Heart right ventricle (tissue), 16 donors: ENCODE results near the gene NBEAL2. TPM values are rescaled to one million over a fixed set of nuclear protein-coding genes. Genes with fewer than 3 reads are reported as not detected.
"Not testable (repeated sequence)": the region's sequence is repeated elsewhere in the genome, so short reads cannot be mapped to it uniquely, and the experiment has no call there.

ENCODE experiments used
- ATAC-seq, 8 donors: fragments of 200-7000 bp; cut with Tn5 transposase; one replicate each; pipeline ENCODE4 v1.9.1; 2020; ENCODE audit warnings: mild to moderate bottlenecking in 8 of 8, moderate library complexity in 8 of 8, moderate number of reproducible peaks in 1 of 8
- DNase-seq, 2 donors: peaks; one replicate each; pipeline ENCODE4 v3.0.0-alpha.2; 2020
- H3K27ac ChIP-seq, 10 donors: fragments of 200-600 bp; sonication (generic) in 2 of 10; one replicate each; pipeline versions ENCODE4 v1.5.0 to v1.8.0; 2020 to 2022; ENCODE audit warnings: mild to moderate bottlenecking in 3 of 10
- H3K27me3 ChIP-seq, 7 donors: fragments of 200-600 bp; one replicate each; pipeline ENCODE4 v1.8.0; 2021 to 2022; ENCODE audit warnings: mild to moderate bottlenecking in 2 of 7
- H3K36me3 ChIP-seq, 9 donors: fragments of 200-600 bp; sonication (generic) in 1 of 9; one replicate each; pipeline versions ENCODE4 v1.5.0 to v1.8.0; 2020 to 2022; ENCODE audit warnings: mild to moderate bottlenecking in 2 of 9
- H3K4me1 ChIP-seq, 9 donors: fragments of 200-600 bp; sonication (generic) in 1 of 9; one replicate each; pipeline versions ENCODE4 v1.5.0 to v1.8.0; 2020 to 2022; ENCODE audit warnings: mild to moderate bottlenecking in 4 of 9
- H3K4me3 ChIP-seq, 10 donors: fragments of 200-600 bp; sonication (generic) in 2 of 10; one replicate each; pipeline versions ENCODE4 v1.5.0 to v1.8.0; 2020 to 2022; ENCODE audit warnings: mild to moderate bottlenecking in 7 of 10, moderate library complexity in 2 of 10
- H3K9me3 ChIP-seq, 11 donors: fragments of 200-600 bp in 10 of 11; sonication (generic) in 2 of 11; one replicate each; pipeline versions ENCODE4 v1.5.0 to v1.8.0; 2013 to 2022; ENCODE audit warnings: mild to moderate bottlenecking in 2 of 11, control low read depth in 1 of 11, moderate library complexity in 1 of 11
- WGBS, 2 donors: extraction: QIAGEN DNeasy Blood & Tissue Kit; methylation state at CpG; one replicate each; pipeline ENCODE4 v1.1.7; 2013; ENCODE audit warnings: inconsistent platforms in 1 of 2; 5-methylcytosine and 5-hydroxymethylcytosine counted together
- intact Hi-C, 10 donors: fragments of 100-400 bp; cut with DNase I; formaldehyde crosslinking; loops; one replicate each; pipeline versions ENCODE4 v1.11.1 to v1.14.2; 2022
- polyA plus RNA-seq, 2 donors: library from polyadenylated mRNA; stranded (reverse); fragments of 200-250 nt; gene quantifications; one replicate each; pipeline ENCODE4 v1.2.3, GENCODE V29; 2013
- total RNA-seq, 10 donors: library from RNA; stranded (reverse); fragmentation: NEBNext Ultra II Directional in 3 of 10; extraction: Animal tissue kit (Norgen Biotek cat#: 25700) in 3 of 10; gene quantifications; one replicate each; pipeline versions ENCODE4 v1.2.1 to v1.2.4, GENCODE V29; 2021 to 2023
- TF ChIP-seq, protein P1 (sequence below), 9 donors: fragments of 200-600 bp; sonication (generic) in 2 of 9; IDR thresholded peaks; one replicate each; pipeline versions ENCODE4 v1.5.0 to v1.8.0; 2021 to 2022; ENCODE audit warnings: antibody characterized with exemption in 9 of 9, mild to moderate bottlenecking in 5 of 9, moderate library complexity in 1 of 9
- donor health status: Arrhythmogenic right ventricular cardiomyopathy.
- donor health status: ischemic (EF 13 %, LVEDD 7.1; RV severe dilation, severe dysfunction).
- donor health status: healthy with polysubstance abuse.
- donor health status: DM: no; HTN: yes; CAD: no.
- donor health status: DM: no; HTN: no; CAD: no.
- donor health status: ischemic (EF 25% LVEDD 6.9; RV normal size, moderate dysfunction).
- donor health status: ischemic (EF 25% LVEDD 5.7; RV mildly dilated, moderate dysfunction).
- donor health status: healthy.
- donor health status: DM: yes; HTN: yes; CAD: no.
- donor health status: Ischemic cardiomyopathy.
- donor health status: ischemic (EF 35%, LVEDD 5.7; RV mildly dilated, moderate dysfunction).
- donor health status: nonischemic (EF 11% LVEDD 7.7; RV severe dilation, severe dysfunction).
- donor health status: DM: yes; HTN: yes; CAD: no.
- donor health status: PGD.
- donor health status: ischemic (EF 29% LVEDD 5.4; RV normal size, mild dysfunction).
- donor health status: nonischemic (EF 23%, LVEDD 6.1; RV moderate dilation, normal function).

Gene NBEAL2
- total and polyA plus RNA-seq, 12 donors, result 7.6 to 51.1 (median 13.7) TPM

DNA sequence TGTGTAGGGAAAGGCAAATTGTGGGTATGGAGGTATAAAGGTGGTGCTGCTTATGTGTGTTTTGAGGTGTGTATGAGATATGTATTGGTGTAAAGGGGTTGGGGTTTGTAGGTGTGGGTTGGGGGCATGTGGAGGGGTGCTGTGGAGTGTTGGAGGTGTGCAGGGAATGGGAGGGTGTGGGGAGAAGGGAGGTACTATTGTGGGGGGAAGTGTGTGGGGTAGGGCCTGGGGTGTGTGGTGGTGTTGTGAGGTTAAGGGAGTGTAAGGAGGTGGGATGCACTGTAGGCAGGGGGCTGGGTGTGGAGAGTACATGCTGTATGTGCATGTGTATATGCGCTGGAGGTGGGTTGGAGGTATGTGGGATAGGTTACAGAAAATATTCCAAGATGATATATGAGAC is 18.6 kb upstream of the NBEAL2 start:
- Histone ChIP-seq H3K9me3 (no peaks in the 10 kb centered on the region), H3K27ac (peak overlapping the region; percentile 43 to 74 (median 65)), H3K4me1 (peaks cover 28 to 74% (median 64%) of the 10 kb centered on the region in 9 donors), H3K4me3 (no peak overlapping the region), H3K27me3 (no peaks in the 10 kb centered on the region), H3K36me3 (peaks cover 0 to 14% (median 0%) of the 10 kb centered on the region in 9 donors)
- no peak for DNase-seq
- TF ChIP-seq, protein P1, sequence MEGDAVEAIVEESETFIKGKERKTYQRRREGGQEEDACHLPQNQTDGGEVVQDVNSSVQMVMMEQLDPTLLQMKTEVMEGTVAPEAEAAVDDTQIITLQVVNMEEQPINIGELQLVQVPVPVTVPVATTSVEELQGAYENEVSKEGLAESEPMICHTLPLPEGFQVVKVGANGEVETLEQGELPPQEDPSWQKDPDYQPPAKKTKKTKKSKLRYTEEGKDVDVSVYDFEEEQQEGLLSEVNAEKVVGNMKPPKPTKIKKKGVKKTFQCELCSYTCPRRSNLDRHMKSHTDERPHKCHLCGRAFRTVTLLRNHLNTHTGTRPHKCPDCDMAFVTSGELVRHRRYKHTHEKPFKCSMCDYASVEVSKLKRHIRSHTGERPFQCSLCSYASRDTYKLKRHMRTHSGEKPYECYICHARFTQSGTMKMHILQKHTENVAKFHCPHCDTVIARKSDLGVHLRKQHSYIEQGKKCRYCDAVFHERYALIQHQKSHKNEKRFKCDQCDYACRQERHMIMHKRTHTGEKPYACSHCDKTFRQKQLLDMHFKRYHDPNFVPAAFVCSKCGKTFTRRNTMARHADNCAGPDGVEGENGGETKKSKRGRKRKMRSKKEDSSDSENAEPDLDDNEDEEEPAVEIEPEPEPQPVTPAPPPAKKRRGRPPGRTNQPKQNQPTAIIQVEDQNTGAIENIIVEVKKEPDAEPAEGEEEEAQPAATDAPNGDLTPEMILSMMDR (IDR thresholded peaks at IDR 0.05), result no peak
- intact Hi-C loops, result no loop called here
- ATAC-seq, result peak in 5 of 8 donors; percentile 6 to 12 (median 9)
- 88 to 91% methylated on average over 1 of the region's 1 CpG for WGBS, 2 donors

DNA sequence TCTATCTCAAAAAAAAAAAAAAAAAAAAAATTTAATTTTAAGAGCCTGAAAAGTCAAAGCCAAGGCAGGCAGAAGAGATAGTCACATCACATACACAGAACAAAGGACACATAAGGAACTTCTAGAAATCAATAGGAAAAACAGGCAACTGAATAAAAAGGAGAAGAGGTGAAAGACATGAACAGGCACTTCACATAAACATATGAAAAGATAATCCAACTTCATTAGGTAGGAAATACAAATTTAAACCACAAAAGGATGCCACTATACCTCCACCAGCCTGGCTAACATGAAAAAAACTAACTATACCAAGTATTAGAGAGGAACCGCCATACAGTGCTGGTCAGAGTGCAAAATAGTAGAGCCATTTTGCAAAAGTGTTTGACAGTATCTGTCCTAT is 17.0 kb upstream of the NBEAL2 start:
- Histone ChIP-seq H3K27ac (no peak overlapping the region), H3K9me3 (no peaks in the 10 kb centered on the region), H3K36me3 (peaks cover 0 to 14% (median 0%) of the 10 kb centered on the region in 9 donors), H3K4me3 (no peak overlapping the region), H3K4me1 (peaks cover 28 to 74% (median 65%) of the 10 kb centered on the region in 9 donors), H3K27me3 (no peaks in the 10 kb centered on the region)
- TF ChIP-seq, protein P1 (IDR thresholded peaks at IDR 0.05), result no peak
- DNase-seq, result no peak
- no peak for ATAC-seq
- intact Hi-C loops, result no loop called here
- 100% methylated on average over 1 of the region's 1 CpG for WGBS, 2 donors

DNA sequence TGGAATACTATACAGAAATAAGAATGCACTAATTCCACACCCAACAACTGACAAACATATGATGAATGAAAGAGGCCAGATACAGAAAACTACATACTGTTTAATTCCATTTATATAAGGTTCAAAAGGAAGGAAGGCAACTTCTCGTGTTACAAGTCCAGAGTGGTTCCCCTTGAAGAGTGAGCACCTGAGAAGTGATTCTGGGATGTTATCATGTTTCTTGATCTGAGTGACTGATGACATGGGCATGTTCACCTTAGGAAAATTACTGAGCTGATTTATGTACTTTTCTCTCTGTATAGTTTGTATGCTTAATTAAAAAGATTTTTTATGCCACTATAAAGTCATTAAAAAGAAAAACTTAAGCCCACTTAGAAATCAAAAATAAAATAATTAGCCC is 16.5 kb upstream of the NBEAL2 start:
- WGBS, 2 donors, result 93 to 94% methylated on average over 1 of the region's 1 CpG
- Histone ChIP-seq H3K27me3 (no peaks in the 10 kb centered on the region), H3K4me3 (no peak overlapping the region), H3K4me1 (peaks cover 28 to 77% (median 69%) of the 10 kb centered on the region in 9 donors), H3K36me3 (peaks cover 0 to 14% (median 0%) of the 10 kb centered on the region in 9 donors), H3K27ac (no peak overlapping the region), H3K9me3 (no peaks in the 10 kb centered on the region)
- DNase-seq (no peak), ATAC-seq (no peak)
- TF ChIP-seq, protein P1 (IDR thresholded peaks at IDR 0.05), result no peak
- intact Hi-C loops, result no loop called here

DNA sequence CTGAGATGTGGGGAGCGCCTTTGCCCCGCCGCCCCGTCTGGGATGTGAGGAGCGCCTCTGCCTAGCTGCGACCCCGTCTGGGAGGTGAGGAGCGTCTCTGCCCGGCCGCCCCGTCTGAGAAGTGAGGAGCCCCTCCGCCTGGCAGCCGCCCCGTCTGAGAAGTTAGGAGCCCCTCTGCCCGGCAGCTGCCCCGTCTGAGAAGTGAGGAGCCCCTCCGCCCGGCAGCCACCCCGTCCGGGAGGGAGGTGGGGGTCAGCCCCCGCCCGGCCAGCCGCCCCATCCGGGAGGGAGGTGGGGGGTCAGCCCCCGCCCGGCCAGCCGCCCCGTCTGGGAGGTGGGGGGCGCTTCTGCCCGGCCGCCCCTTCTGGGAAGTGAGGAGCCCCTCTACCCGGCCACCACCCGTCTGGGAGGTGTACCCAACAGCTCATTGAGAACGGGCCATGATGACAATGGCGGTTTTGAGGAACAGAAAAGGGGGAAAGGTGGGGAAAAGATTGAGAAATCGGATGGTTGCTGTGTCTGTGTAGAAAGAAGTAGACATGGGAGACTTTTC is 15.4 kb upstream of the NBEAL2 start:
- Histone ChIP-seq H3K36me3 (peaks cover 0 to 24% (median 0%) of the 10 kb centered on the region in 9 donors), H3K4me1 (peaks cover 25 to 77% (median 67%) of the 10 kb centered on the region in 9 donors)
- H3K27ac ChIP-seq, DNase-seq, ATAC-seq, intact Hi-C loops, H3K4me3 ChIP-seq, H3K9me3 ChIP-seq, H3K27me3 ChIP-seq: not testable (repeated sequence)
- WGBS, 2 donors, result 95% methylated on average over 25 to 28 of the region's 36 CpGs

DNA sequence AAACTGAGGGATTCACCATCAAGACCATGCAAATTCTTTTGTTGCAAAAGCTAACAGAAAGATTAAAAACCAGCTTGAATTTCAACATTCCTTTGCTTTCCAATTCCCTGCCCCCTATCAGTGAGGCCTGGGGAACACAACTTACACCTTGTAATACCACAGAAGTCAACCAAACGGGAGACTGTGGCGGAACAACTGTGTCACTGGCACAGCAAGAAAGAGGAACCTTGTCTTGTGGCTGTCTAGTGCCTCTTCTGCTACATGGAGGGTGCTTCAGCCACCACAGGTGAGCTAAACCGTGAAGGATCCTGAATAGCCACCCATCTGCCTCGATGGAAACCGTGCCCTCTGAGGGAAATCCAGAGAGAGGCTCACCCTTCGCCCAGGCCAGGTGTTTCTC is 14.3 kb upstream of the NBEAL2 start:
- H3K9me3 ChIP-seq, result no peaks in the 10 kb centered on the region
- peak overlapping the region in 1 of 10 donors; percentile 28 for H3K27ac ChIP-seq
- peaks cover 18 to 77% (median 63%) of the 10 kb centered on the region in 9 donors for H3K4me1 ChIP-seq
- no peak for DNase-seq
- intact Hi-C loops, result loop anchor here in 1 of 10 donors (5.0 kb wide), 1 partner anchor 33 kb away; no protein-coding TSS in a partner anchor
- WGBS, 2 donors, result 78 to 81% methylated on average over 6 of the region's 6 CpGs
- no peaks in the 10 kb centered on the region for H3K27me3 ChIP-seq
- no peak for ATAC-seq
- TF ChIP-seq, protein P1 (IDR thresholded peaks at IDR 0.05), result no peak
- no peak overlapping the region for H3K4me3 ChIP-seq
- H3K36me3 ChIP-seq, result peaks cover 0 to 24% (median 0%) of the 10 kb centered on the region in 9 donors
